GM23338 (cell line): Measurements from ENCODE around the gene DYRK3. TPM values are rescaled to one million over a fixed set of nuclear protein-coding genes. Genes with fewer than 3 reads are reported as not detected.

ENCODE experiments used
- ATAC-seq: fragments of 200-7000 bp; cut with Tn5 transposase; 3 replicates; pipeline ENCODE4 v1.9.1; 2020
- DNase-seq: peaks from one replicate; pipeline ENCODE4 v3.0.0-alpha.2; 2015; ENCODE audit warnings: low spot score
- H2AFZ ChIP-seq: fragments of 200-600 bp; sonication (generic); 2 replicates; pipeline ENCODE4 v1.8.0; 2016; ENCODE audit warnings: antibody characterized with exemption, mild to moderate bottlenecking, moderate library complexity
- H3F3A ChIP-seq: fragments of 200-600 bp; sonication (generic); replicated peaks from 2 replicates; pipeline ENCODE4 v1.8.0; 2017; ENCODE audit warnings: antibody characterized with exemption, mixed run types, low read depth
- H3K27ac ChIP-seq: fragments of 200-600 bp; sonication (generic); 2 replicates; pipeline ENCODE4 v1.6.1; 2016; ENCODE audit warnings: low read depth
- H3K27me3 ChIP-seq: fragments of 200-600 bp; sonication (generic); 2 replicates; pipeline ENCODE4 v1.8.0; 2016; ENCODE audit warnings: mild to moderate bottlenecking, mixed run types, moderate library complexity; ENCODE audit not compliant: insufficient read depth
- H3K36me3 ChIP-seq: fragments of 200-600 bp; sonication (generic); 2 replicates; pipeline ENCODE4 v1.8.0; 2016; ENCODE audit warnings: mild to moderate bottlenecking; ENCODE audit not compliant: insufficient read depth
- H3K4me1 ChIP-seq: fragments of 200-600 bp; sonication (generic); 2 replicates; pipeline ENCODE4 v1.8.0; 2016; ENCODE audit warnings: mild to moderate bottlenecking, moderate library complexity; ENCODE audit not compliant: insufficient read depth
- H3K4me2 ChIP-seq: fragments of 200-600 bp; sonication (generic); 2 replicates; pipeline ENCODE4 v1.7.1; 2017; ENCODE audit warnings: mixed run types
- H3K4me3 ChIP-seq: fragments of 200-600 bp; sonication (generic); 2 replicates; pipeline ENCODE4 v1.6.1; 2016; ENCODE audit warnings: mixed run types
- H3K79me2 ChIP-seq: fragments of 200-600 bp; sonication (generic); replicated peaks from 2 replicates; pipeline ENCODE4 v1.8.0; 2017; ENCODE audit warnings: mild to moderate bottlenecking; ENCODE audit not compliant: insufficient read depth
- H3K9me2 ChIP-seq: fragments of 200-600 bp; sonication (generic); 2 replicates; pipeline ENCODE4 v1.8.0; 2017; ENCODE audit not compliant: insufficient read depth
- H4K20me1 ChIP-seq: fragments of 200-600 bp; sonication (generic); replicated peaks from 2 replicates; pipeline ENCODE4 v1.8.0; 2017; ENCODE audit warnings: mild to moderate bottlenecking; ENCODE audit not compliant: insufficient read depth
- H3K27ac Mint-ChIP-seq: 2 replicates; pipeline ENCODE4 v1.8.0; 2020; ENCODE audit warnings: inconsistent platforms, mild to moderate bottlenecking, moderate library complexity, mixed read lengths
- H3K27me3 Mint-ChIP-seq: 3 replicates; pipeline ENCODE4 v1.8.0; 2022; ENCODE audit warnings: low read depth, mild to moderate bottlenecking, moderate library complexity, mixed read lengths, inconsistent platforms; ENCODE audit not compliant: insufficient read depth, poor library complexity
- H3K36me3 Mint-ChIP-seq: 3 replicates; pipeline ENCODE4 v1.8.0; 2021; ENCODE audit warnings: low read depth, mild to moderate bottlenecking, inconsistent platforms, moderate library complexity, mixed read lengths
- H3K4me1 Mint-ChIP-seq: 3 replicates; pipeline ENCODE4 v1.8.0; 2020; ENCODE audit warnings: mild to moderate bottlenecking, inconsistent platforms, mixed read lengths
- H3K4me3 Mint-ChIP-seq: 3 replicates; pipeline ENCODE4 v1.8.0; 2021; ENCODE audit warnings: moderate library complexity, mild to moderate bottlenecking, inconsistent platforms, mixed read lengths
- H3K9me3 Mint-ChIP-seq: 3 replicates; pipeline ENCODE4 v1.8.0; 2020; ENCODE audit warnings: moderate library complexity, mild to moderate bottlenecking, inconsistent platforms, mixed read lengths
- POLR2AphosphoS5 ChIP-seq: IDR thresholded peaks from 2 replicates; pipeline ENCODE4 v1.6.1; 2016; ENCODE audit warnings: antibody characterized with exemption, low read depth
- ZNF331 ChIP-seq: fragments of 250-450 bp; sonication (Bioruptor Pico); IDR thresholded peaks from 2 replicates; pipeline ENCODE4 v1.5.0; 2020; ENCODE audit warnings: low read depth, mild to moderate bottlenecking, moderate library complexity
- polyA plus RNA-seq: library from polyadenylated mRNA; unstranded; fragments of >200 nt; fragmentation: Nextera tagmentation; extraction: Ambion mirVana; gene quantifications from 2 replicates; pipeline ENCODE4 v1.2.1, GENCODE V29; 2016
- total RNA-seq: library from RNA; depleted of rRNA; stranded (reverse); fragments of >200 nt; shearing (Covaris generic); gene quantifications from 2 replicates; pipeline ENCODE4 v1.2.3, GENCODE V29; 2014
- TF ChIP-seq, protein P1 (sequence below): fragments of 250-450 bp; sonication (Bioruptor Pico); IDR thresholded peaks from 2 replicates; pipeline ENCODE4 v1.5.0; 2020; ENCODE audit warnings: mild to moderate bottlenecking, moderate library complexity
- TF ChIP-seq, protein P2 (sequence below), 2 experiments: fragments of 200-600 bp in 1 of 2; sonication (generic) in 1 of 2; conservative IDR thresholded peaks; 2 replicates each; pipeline versions ENCODE4 v1.5.1 to v1.6.1; 2016 to 2017; ENCODE audit warnings: antibody characterized with exemption in 2 of 2, low read depth in 2 of 2, mild to moderate bottlenecking in 2 of 2, moderate library complexity in 1 of 2

Gene DYRK3
- total and polyA plus RNA-seq, 2 experiments from 2014 or later = 2.9 to 9.5 TPM

DNA sequence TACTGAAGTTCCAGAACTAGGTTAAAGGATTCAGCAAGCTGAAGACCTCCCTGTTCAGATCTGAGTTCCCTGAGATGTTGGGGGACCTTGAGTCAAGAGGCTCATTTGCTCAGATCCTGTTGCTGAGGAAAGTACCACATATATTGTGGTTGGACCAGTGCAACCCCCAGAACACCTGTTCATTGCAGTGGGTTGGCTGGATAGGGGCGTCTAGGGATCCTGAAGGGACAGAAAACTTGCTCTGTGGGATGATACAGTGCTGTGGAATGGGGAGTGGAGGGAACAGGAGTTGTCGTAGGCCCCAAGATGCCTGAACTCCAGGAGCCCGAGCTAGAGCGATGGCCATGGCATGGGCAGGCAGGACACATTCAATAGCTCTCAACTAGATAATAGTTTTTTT lies 24.8 kb downstream of the DYRK3 start (continued):
- TF ChIP-seq, protein P1, sequence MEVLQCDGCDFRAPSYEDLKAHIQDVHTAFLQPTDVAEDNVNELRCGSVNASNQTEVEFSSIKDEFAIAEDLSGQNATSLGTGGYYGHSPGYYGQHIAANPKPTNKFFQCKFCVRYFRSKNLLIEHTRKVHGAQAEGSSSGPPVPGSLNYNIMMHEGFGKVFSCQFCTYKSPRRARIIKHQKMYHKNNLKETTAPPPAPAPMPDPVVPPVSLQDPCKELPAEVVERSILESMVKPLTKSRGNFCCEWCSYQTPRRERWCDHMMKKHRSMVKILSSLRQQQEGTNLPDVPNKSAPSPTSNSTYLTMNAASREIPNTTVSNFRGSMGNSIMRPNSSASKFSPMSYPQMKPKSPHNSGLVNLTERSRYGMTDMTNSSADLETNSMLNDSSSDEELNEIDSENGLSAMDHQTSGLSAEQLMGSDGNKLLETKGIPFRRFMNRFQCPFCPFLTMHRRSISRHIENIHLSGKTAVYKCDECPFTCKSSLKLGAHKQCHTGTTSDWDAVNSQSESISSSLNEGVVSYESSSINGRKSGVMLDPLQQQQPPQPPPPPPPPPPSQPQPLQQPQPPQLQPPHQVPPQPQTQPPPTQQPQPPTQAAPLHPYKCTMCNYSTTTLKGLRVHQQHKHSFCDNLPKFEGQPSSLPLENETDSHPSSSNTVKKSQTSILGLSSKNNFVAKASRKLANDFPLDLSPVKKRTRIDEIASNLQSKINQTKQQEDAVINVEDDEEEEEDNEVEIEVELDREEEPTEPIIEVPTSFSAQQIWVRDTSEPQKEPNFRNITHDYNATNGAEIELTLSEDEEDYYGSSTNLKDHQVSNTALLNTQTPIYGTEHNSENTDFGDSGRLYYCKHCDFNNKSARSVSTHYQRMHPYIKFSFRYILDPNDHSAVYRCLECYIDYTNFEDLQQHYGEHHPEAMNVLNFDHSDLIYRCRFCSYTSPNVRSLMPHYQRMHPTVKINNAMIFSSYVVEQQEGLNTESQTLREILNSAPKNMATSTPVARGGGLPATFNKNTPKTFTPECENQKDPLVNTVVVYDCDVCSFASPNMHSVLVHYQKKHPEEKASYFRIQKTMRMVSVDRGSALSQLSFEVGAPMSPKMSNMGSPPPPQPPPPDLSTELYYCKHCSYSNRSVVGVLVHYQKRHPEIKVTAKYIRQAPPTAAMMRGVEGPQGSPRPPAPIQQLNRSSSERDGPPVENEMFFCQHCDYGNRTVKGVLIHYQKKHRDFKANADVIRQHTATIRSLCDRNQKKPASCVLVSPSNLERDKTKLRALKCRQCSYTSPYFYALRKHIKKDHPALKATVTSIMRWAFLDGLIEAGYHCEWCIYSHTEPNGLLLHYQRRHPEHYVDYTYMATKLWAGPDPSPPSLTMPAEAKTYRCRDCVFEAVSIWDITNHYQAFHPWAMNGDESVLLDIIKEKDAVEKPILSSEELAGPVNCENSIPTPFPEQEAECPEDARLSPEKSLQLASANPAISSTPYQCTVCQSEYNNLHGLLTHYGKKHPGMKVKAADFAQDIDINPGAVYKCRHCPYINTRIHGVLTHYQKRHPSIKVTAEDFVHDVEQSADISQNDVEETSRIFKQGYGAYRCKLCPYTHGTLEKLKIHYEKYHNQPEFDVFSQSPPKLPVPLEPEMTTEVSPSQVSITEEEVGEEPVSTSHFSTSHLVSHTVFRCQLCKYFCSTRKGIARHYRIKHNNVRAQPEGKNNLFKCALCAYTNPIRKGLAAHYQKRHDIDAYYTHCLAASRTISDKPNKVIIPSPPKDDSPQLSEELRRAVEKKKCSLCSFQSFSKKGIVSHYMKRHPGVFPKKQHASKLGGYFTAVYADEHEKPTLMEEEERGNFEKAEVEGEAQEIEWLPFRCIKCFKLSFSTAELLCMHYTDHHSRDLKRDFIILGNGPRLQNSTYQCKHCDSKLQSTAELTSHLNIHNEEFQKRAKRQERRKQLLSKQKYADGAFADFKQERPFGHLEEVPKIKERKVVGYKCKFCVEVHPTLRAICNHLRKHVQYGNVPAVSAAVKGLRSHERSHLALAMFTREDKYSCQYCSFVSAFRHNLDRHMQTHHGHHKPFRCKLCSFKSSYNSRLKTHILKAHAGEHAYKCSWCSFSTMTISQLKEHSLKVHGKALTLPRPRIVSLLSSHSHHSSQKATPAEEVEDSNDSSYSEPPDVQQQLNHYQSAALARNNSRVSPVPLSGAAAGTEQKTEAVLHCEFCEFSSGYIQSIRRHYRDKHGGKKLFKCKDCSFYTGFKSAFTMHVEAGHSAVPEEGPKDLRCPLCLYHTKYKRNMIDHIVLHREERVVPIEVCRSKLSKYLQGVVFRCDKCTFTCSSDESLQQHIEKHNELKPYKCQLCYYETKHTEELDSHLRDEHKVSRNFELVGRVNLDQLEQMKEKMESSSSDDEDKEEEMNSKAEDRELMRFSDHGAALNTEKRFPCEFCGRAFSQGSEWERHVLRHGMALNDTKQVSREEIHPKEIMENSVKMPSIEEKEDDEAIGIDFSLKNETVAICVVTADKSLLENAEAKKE = no peak
- TF ChIP-seq, protein P2, sequence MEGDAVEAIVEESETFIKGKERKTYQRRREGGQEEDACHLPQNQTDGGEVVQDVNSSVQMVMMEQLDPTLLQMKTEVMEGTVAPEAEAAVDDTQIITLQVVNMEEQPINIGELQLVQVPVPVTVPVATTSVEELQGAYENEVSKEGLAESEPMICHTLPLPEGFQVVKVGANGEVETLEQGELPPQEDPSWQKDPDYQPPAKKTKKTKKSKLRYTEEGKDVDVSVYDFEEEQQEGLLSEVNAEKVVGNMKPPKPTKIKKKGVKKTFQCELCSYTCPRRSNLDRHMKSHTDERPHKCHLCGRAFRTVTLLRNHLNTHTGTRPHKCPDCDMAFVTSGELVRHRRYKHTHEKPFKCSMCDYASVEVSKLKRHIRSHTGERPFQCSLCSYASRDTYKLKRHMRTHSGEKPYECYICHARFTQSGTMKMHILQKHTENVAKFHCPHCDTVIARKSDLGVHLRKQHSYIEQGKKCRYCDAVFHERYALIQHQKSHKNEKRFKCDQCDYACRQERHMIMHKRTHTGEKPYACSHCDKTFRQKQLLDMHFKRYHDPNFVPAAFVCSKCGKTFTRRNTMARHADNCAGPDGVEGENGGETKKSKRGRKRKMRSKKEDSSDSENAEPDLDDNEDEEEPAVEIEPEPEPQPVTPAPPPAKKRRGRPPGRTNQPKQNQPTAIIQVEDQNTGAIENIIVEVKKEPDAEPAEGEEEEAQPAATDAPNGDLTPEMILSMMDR (conservative IDR thresholded peaks at IDR 0.05; ENCODE audit: low read depth in 2 of 2) = no peak

DNA sequence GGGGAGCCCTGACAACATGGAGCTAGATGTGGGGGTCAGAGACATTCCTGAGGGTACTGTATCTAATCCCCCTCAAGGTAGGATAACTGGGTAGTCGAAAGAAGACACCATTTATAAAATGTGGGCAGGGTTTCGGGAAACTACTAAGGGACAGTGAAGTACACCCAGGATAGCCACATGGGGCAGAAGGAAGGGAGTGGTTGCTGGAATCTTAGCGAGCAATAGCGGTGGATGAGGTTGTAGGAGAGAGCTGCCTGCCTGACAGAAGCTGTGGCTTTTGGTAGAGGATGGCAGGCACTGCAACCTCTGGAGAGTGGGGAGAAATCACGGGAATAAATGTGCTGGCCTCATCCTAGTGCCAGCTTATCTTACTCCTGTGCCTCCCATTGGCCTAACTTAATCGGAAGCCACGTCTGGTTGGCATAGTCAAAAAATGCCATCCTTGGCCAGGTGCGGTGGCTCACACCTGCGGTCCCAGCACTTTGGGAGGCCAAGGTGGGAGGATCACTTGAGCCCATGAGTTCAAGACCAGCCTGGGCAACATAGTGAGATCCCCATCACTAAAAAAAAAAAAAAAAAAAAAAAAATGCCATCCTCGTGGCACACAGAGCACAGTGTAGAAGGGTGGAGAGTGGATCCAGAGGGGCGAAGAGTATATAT lies 26.0 kb downstream of the DYRK3 start:
- Mint-ChIP-seq H3K9me3 (no peaks in the 10 kb centered on the region), H3K36me3 (no peaks in the 10 kb centered on the region), H3K27ac (no peak overlapping the region), H3K4me1 (peaks cover 19% of the 10 kb centered on the region), H3K4me3 (no peak overlapping the region), H3K27me3 (peaks cover 28% of the 10 kb centered on the region)
- H3K4me3 ChIP-seq = no peak overlapping the region
- 0 out of 2 replicates have a peak, but pooled peaks cover 4% of the 10 kb centered on the region for H3F3A ChIP-seq
- no peak overlapping the region for H2AFZ ChIP-seq
- no peak for ATAC-seq
- DNase-seq = peak; percentile 17
- no peaks in the 10 kb centered on the region for H3K36me3 ChIP-seq
- peaks cover 16% of the 10 kb centered on the region; the same call in 1 of the 2 replicates for H3K4me1 ChIP-seq
- no peak overlapping the region for H3K27ac ChIP-seq
- no peaks in the 10 kb centered on the region for H4K20me1 ChIP-seq
- peaks cover 50% of the 10 kb centered on the region for H3K27me3 ChIP-seq
- H3K9me2 ChIP-seq = no peaks in the 10 kb centered on the region
- H3K79me2 ChIP-seq = no peaks in the 10 kb centered on the region
- no peak overlapping the region for H3K4me2 ChIP-seq
- TF ChIP-seq, protein P2 (conservative IDR thresholded peaks at IDR 0.05; ENCODE audit: low read depth in 2 of 2) = no peak
- TF ChIP-seq POLR2AphosphoS5 (no peak), ZNF331 (CRISPR knock-in tag) (no peak)
